ENCODE data around the gene GPC5. TPM values are rescaled to one million over a fixed set of nuclear protein-coding genes. Genes with fewer than 3 reads are reported as not detected.

Gene GPC5
- total RNA-seq, 1 experiment from 2014 or later, result 0.21 TPM

DNA sequence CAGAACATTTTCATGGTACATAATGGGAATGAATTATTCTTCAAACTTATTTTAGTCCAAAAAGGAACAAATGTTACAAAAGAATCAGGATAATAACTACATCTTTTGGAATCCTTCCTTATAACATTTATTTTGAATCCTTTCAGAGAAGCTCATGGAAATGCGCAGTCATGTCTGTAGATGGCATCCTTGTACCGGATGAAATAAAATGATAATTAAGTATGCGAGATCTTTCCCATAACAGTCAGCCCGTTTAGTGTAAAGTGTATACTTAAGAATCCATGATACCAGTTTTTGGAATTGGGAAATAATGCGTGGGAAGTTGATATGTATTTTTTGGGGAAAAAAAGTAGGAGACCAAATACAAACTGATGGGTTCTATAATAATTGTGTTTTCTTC is 418.8 kb downstream of the GPC5 start:
- CTCF ChIA-PET, result interaction anchor here (0.7 kb wide), 2 partner anchors 30 to 896 kb away, joined by 3 to 4 read pairs; no protein-coding TSS in a partner anchor
- TF ChIP-seq, protein P1, sequence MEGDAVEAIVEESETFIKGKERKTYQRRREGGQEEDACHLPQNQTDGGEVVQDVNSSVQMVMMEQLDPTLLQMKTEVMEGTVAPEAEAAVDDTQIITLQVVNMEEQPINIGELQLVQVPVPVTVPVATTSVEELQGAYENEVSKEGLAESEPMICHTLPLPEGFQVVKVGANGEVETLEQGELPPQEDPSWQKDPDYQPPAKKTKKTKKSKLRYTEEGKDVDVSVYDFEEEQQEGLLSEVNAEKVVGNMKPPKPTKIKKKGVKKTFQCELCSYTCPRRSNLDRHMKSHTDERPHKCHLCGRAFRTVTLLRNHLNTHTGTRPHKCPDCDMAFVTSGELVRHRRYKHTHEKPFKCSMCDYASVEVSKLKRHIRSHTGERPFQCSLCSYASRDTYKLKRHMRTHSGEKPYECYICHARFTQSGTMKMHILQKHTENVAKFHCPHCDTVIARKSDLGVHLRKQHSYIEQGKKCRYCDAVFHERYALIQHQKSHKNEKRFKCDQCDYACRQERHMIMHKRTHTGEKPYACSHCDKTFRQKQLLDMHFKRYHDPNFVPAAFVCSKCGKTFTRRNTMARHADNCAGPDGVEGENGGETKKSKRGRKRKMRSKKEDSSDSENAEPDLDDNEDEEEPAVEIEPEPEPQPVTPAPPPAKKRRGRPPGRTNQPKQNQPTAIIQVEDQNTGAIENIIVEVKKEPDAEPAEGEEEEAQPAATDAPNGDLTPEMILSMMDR (conservative IDR thresholded peaks at IDR 0.05; ENCODE audit: low read depth, low read length), result peak; percentile 73
- TF ChIP-seq EZH2 (IDR thresholded peaks at IDR 0.05; ENCODE audit: borderline replicate concordance, low read depth, low read length, poor library complexity, severe bottlenecking), result no peak
- Histone ChIP-seq H3K27me3 (replicated peaks; ENCODE audit: insufficient read depth, low read depth, low read length, poor library complexity) (no peaks in the 10 kb centered on the region), H3K4me1 (ENCODE audit: insufficient read depth, low read length, poor library complexity, severe bottlenecking) (peaks cover 19% of the 10 kb centered on the region), H3K36me3 (ENCODE audit: insufficient read depth, low read length, poor library complexity, severe bottlenecking) (no peaks in the 10 kb centered on the region), H3K9me3 (ENCODE audit: low read depth, low read length, poor library complexity, severe bottlenecking) (no peaks in the 10 kb centered on the region), H3K27ac (ENCODE audit: low read depth, low read length, poor library complexity, severe bottlenecking) (no peak overlapping the region), H3K4me3 (ENCODE audit: low read depth, low read length, poor library complexity, severe bottlenecking) (no peak overlapping the region)
- DNase-seq (ENCODE audit: low spot score), result peak; percentile 65
- BruUV-seq (replicated peaks), result no TSS peak
- POLR2A ChIA-PET (ENCODE audit: low non-redundant PET), result interaction anchor here (0.7 kb wide), 1 partner anchor 740 kb away, joined by 3 read pairs; no protein-coding TSS in a partner anchor
- intact Hi-C loops (cut with micrococcal nuclease; ENCODE audit: unreplicated experiment), result loop anchor here (2.0 kb wide), 1 partner anchor 258 kb away; no protein-coding TSS in a partner anchor

DNA sequence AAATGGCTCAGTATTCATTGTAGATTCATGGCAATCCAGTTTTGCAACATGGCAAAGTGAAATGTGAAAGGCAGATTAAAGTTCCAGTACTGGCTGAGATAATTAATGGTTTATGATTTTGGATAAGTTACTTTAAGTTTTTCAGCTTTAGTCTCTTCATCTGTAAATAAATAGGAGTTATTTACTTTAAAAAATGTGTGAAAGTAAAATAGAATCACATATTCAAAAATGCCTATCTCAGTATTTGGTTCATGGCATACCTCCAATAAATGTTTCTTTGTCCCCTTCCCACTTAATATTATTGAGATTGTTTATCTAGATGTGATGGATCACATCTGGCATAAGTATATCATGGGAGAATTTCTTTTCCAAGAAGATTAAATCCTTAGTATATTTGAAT is 426.0 kb downstream of the GPC5 start:
- POLR2A ChIA-PET (ENCODE audit: low non-redundant PET), result no interaction called here
- no TSS peak for BruUV-seq (replicated peaks)
- DNase-seq (ENCODE audit: low spot score), result no peak
- no peaks in the 10 kb centered on the region for H3K36me3 ChIP-seq (ENCODE audit: insufficient read depth, low read length, poor library complexity, severe bottlenecking)
- intact Hi-C loops (cut with micrococcal nuclease; ENCODE audit: unreplicated experiment), result loop anchor here (10.0 kb wide), 1 partner anchor 110 kb away; no protein-coding TSS in a partner anchor
- H3K4me1 ChIP-seq (ENCODE audit: insufficient read depth, low read length, poor library complexity, severe bottlenecking), result no peaks in the 10 kb centered on the region
- TF ChIP-seq, protein P1 (conservative IDR thresholded peaks at IDR 0.05; ENCODE audit: low read depth, low read length), result no peak
- no peak for TF ChIP-seq EZH2 (IDR thresholded peaks at IDR 0.05; ENCODE audit: borderline replicate concordance, low read depth, low read length, poor library complexity, severe bottlenecking)
- H3K27me3 ChIP-seq (replicated peaks; ENCODE audit: insufficient read depth, low read depth, low read length, poor library complexity), result no peaks in the 10 kb centered on the region
- H3K9me3 ChIP-seq (ENCODE audit: low read depth, low read length, poor library complexity, severe bottlenecking), result no peaks in the 10 kb centered on the region
- no peak overlapping the region for H3K4me3 ChIP-seq (ENCODE audit: low read depth, low read length, poor library complexity, severe bottlenecking)
- no peak overlapping the region for H3K27ac ChIP-seq (ENCODE audit: low read depth, low read length, poor library complexity, severe bottlenecking)
- CTCF ChIA-PET, result no interaction called here

DNA sequence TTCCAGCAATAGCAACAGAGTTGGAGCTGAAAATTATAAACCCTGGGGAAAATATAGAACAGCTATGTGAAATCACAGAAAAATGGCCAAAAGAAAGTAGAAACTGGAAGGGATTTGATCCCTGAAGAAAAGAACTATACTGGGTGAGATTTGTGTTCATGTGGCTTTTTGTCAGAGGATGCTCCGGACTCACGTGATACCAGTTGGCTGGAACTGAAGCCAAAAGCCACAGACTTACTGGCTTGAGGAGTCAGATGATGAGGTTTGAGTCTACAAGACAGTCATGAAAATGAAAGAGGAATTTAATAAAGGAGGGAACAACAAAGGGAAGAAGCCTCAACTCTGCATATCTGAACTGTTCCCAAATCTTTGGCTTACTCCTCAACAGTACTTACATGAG is 427.1 kb downstream of the GPC5 start:
- Histone ChIP-seq H3K36me3 (ENCODE audit: insufficient read depth, low read length, poor library complexity, severe bottlenecking) (no peaks in the 10 kb centered on the region), H3K27ac (ENCODE audit: low read depth, low read length, poor library complexity, severe bottlenecking) (no peak overlapping the region), H3K4me3 (ENCODE audit: low read depth, low read length, poor library complexity, severe bottlenecking) (no peak overlapping the region), H3K9me3 (ENCODE audit: low read depth, low read length, poor library complexity, severe bottlenecking) (no peaks in the 10 kb centered on the region), H3K27me3 (replicated peaks; ENCODE audit: insufficient read depth, low read depth, low read length, poor library complexity) (no peaks in the 10 kb centered on the region), H3K4me1 (ENCODE audit: insufficient read depth, low read length, poor library complexity, severe bottlenecking) (no peaks in the 10 kb centered on the region)
- intact Hi-C loops (cut with micrococcal nuclease; ENCODE audit: unreplicated experiment), result loop anchor here (10.0 kb wide), 1 partner anchor 109 kb away; no protein-coding TSS in a partner anchor
- ChIA-PET CTCF (no interaction called here), POLR2A (ENCODE audit: low non-redundant PET) (no interaction called here)
- no TSS peak for BruUV-seq (replicated peaks)
- DNase-seq (ENCODE audit: low spot score), result no peak
- TF ChIP-seq EZH2 (IDR thresholded peaks at IDR 0.05; ENCODE audit: borderline replicate concordance, low read depth, low read length, poor library complexity, severe bottlenecking), result no peak
- TF ChIP-seq, protein P1 (conservative IDR thresholded peaks at IDR 0.05; ENCODE audit: low read depth, low read length), result no peak

Data from A673 (cell line).